Measurements from ENCODE around the gene ZC2HC1C. TPM values are rescaled to one million over a fixed set of nuclear protein-coding genes. Genes with fewer than 3 reads are reported as not detected.

The ZC2HC1C gene
- total RNA-seq, 4 donors from 2014 or later = 0.76 to 8.7 (median 3.8) TPM

- WGBS, 2 donors = 57 to 58% methylated on average over 5 of the region's 5 CpGs
- no peak for TF ChIP-seq POLR2A (IDR thresholded peaks at IDR 0.05)
- TF ChIP-seq, protein P1, sequence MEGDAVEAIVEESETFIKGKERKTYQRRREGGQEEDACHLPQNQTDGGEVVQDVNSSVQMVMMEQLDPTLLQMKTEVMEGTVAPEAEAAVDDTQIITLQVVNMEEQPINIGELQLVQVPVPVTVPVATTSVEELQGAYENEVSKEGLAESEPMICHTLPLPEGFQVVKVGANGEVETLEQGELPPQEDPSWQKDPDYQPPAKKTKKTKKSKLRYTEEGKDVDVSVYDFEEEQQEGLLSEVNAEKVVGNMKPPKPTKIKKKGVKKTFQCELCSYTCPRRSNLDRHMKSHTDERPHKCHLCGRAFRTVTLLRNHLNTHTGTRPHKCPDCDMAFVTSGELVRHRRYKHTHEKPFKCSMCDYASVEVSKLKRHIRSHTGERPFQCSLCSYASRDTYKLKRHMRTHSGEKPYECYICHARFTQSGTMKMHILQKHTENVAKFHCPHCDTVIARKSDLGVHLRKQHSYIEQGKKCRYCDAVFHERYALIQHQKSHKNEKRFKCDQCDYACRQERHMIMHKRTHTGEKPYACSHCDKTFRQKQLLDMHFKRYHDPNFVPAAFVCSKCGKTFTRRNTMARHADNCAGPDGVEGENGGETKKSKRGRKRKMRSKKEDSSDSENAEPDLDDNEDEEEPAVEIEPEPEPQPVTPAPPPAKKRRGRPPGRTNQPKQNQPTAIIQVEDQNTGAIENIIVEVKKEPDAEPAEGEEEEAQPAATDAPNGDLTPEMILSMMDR (IDR thresholded peaks at IDR 0.05) = no peak
- intact Hi-C loops (cut with DNase I; ENCODE audit: low total_unique reads) = no loop called here
Measured at GRCh38 chr14:75049136-75049535, 20.3 kb upstream of the ZC2HC1C start.

GRCh38 chr14:75049731-75050201 is 19.7 kb upstream of the ZC2HC1C start:
- intact Hi-C loops (cut with DNase I; ENCODE audit: low total_unique reads) = no loop called here

More at GRCh38 chr14:75049136-75049535, 20.3 kb upstream of the ZC2HC1C start:
- DNase-seq (ENCODE audit: low spot score in 2 of 2) = no peak
- no peak overlapping the region for H3K4me3 ChIP-seq (ENCODE audit: low read depth, poor library complexity, severe bottlenecking)

DNA sequence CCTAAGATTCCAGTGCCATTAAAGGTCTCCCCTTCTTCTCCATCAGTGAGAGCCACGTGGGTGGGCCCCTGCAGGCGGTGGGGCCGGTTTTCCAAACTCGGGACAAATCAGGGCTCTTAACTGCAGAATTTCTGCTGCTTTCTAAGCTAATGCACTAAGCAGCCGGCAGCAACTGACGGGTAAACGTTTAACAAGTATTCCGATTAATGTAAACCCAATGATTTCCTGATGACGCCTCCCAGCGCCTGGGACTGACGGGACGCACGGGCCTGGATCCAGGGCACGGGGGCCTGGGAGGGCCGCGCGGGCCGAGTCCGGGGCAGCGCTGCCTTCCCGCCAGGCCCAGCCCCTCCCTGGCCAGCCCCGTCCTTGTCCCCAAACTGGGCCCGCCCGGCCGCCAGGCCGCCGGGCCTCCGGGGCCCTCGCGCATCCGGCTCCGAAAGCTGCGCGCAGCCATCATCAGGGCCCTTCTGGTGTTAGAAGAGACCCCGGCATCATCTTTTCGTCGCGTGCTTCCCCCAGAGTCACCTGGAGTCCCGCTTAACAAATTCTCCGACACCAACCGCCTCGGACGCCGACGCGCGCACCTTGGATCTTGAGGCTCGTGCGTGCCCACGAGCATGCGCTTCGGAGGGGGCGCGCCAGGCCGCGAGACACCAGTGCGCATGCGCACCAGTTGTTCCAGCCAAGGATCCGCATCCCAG is 18.4 kb upstream of the ZC2HC1C start, which contains the start of gene MLH3:
MLH3 (minus strand) TSS at position 616 of the 704 bp plus-strand sequence. CDS start 1,812 bp downstream, outside the sequence.
- intact Hi-C loops (cut with DNase I; ENCODE audit: low total_unique reads) = no loop called here
- TF ChIP-seq POLR2A (IDR thresholded peaks at IDR 0.05) = peak in 1 of 2 donors; percentile 30
- TF ChIP-seq, protein P1 (IDR thresholded peaks at IDR 0.05) = no peak
- peak within 1 kb of the TSS; percentile 55 for H3K4me3 ChIP-seq (ENCODE audit: low read depth, poor library complexity, severe bottlenecking)
- DNase-seq (ENCODE audit: low spot score in 2 of 2) = peak; percentile 66 to 95
- WGBS, 2 donors = 0 to 1% methylated on average over 43 to 57 of the region's 59 CpGs

More at GRCh38 chr14:75049731-75050201, 19.7 kb upstream of the ZC2HC1C start:
- TF ChIP-seq, protein P1 (IDR thresholded peaks at IDR 0.05) = no peak
- TF ChIP-seq POLR2A (IDR thresholded peaks at IDR 0.05) = no peak
- 62 to 70% methylated on average over 3 of the region's 3 CpGs for WGBS, 2 donors
- no peak for DNase-seq (ENCODE audit: low spot score in 2 of 2)
- H3K4me3 ChIP-seq (ENCODE audit: low read depth, poor library complexity, severe bottlenecking) = no peak overlapping the region

- TF ChIP-seq, protein P1 (IDR thresholded peaks at IDR 0.05) = no peak
- no peak for TF ChIP-seq POLR2A (IDR thresholded peaks at IDR 0.05)
- DNase-seq (ENCODE audit: low spot score in 2 of 2) = no peak
- 25 to 28% methylated on average over 5 of the region's 5 CpGs for WGBS, 2 donors
- no peak overlapping the region for H3K4me3 ChIP-seq (ENCODE audit: low read depth, poor library complexity, severe bottlenecking)
- intact Hi-C loops (cut with DNase I; ENCODE audit: low total_unique reads) = no loop called here
Measured at GRCh38 chr14:75051556-75051899, 17.9 kb upstream of the ZC2HC1C start.

DNA sequence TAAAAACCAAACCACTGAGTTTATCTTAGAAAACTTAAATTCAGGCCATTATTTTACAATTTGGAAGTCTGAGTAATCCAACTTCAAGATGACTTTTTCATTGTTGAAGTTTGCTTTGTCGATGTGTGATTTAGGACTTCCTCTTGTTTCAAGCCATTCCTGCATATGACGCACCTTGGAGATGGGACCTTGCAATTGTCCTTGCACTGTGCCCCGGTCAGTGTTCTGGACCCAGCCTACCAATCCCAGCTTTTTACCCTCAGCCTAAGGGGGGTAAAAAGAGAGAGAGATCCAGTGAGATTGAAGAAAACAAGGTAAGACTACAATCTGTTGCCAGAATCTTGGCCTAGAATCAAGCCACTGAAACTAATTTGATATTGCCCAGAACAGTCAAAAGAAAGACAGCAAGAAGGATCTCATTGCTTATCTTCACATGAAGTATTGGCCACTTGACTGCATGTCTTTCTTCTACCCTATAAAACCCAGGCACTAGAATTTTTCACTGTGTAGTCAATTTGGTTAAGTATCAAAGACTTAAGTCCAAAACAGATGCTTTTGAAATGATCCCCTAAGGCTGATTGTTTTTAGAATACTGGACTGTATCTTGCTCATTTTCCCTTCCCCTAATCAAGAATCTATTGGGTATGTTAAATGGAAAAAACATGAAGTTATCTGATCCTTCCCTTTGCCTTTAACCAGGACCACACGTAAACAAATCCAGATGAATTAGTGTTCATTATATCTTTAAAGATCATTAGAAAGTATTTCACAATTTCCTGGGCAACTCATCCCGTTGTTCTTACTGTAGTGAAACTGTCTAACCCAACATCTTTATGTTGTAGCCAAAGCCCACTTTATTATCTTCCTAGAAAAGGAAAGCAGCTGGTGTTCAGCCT is 15.8 kb upstream of the ZC2HC1C start:
- DNase-seq (ENCODE audit: low spot score in 2 of 2) = no peak
- no peak for TF ChIP-seq POLR2A (IDR thresholded peaks at IDR 0.05)
- TF ChIP-seq, protein P1 (IDR thresholded peaks at IDR 0.05) = no peak
- intact Hi-C loops (cut with DNase I; ENCODE audit: low total_unique reads) = no loop called here
- no peak overlapping the region for H3K4me3 ChIP-seq (ENCODE audit: low read depth, poor library complexity, severe bottlenecking)
- WGBS, 2 donors = 55 to 60% methylated on average over 5 of the region's 5 CpGs
